GM19324 (cell line): ENCODE results near the gene BTC.
A peak's percentile ranks its signal among the peaks of the same experiment; 100 is the strongest.
"Not testable (repeated sequence)": the region's sequence is repeated elsewhere in the genome, so short reads cannot be mapped to it uniquely, and the experiment has no call there.

Experiments used
- ATAC-seq: cut with Tn5 transposase; IDR thresholded peaks from one replicate; pipeline ENCODE4 v1.9.1; 2021; ENCODE audit warnings: mild to moderate bottlenecking, moderate library complexity; ENCODE audit not compliant: unreplicated experiment, low FRiP score

Gene BTC

DNA sequence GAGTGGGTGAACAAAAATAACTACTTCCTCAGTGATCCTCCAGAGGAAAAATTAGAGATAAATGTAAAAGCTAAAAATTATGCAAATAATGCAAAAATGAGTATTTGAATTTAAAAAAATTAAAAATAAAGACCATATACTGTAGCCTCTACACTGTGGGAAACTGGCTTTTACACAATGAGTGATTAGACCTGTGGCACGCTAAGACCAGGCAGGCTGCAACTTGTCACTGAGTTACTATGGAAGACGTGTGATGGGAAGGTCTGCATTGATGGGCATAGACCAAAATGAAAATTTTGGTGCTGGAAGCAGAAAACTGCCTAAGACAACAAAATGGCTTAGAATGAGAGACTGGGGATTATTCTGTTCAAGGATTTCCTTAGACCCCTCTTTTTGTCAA lies 30.2 kb downstream of the BTC start:
- no peak for ATAC-seq

DNA sequence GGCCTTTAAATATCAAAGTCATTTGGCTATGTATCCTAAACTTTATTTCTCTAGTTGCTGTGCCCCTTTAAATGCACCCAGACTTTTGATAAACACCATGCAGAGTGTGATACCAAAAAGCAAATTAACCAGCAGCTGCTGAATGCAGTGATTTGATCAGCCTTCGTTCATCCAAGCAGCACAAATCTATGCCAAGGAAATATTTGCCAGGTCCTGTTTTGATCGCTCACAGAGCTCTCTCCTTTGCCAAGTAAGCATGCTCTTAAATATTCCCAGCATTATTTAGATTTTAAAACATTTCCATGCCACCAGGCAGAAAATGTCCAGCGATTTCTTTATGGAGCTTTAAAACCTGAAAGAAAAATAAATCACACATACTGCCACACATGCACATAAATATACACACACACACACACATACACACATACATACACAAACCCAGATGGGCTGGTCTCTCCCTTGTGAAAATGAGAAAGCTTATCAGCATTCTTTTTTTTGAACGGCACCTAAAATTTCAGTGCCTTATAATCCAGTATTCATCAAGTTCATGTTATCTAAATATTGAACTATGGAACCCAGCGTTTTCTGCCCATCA lies 35.7 kb downstream of the BTC start:
- no peak for ATAC-seq

DNA sequence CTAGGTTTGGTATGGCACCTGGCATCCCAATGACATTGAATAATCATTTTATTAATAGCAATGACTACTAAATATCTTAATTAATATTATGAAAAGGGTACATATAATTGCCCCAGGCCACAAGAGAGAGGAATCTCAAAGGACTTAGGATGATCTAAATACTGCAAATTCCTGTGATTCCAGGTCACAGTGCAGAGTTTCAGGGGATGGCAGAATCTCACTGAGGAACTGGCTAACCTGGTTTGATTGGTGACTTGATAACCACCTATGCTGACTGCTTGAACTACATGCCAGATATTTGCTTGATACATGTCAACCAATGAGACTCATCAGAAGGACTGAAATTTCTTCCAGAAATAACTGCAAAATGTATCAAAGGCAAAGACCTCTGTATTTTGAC lies 37.2 kb downstream of the BTC start:
- ATAC-seq, result no peak

- no peak for ATAC-seq
Measured at GRCh38 chr4:74755486-74755885, 38.8 kb downstream of the BTC start.

DNA sequence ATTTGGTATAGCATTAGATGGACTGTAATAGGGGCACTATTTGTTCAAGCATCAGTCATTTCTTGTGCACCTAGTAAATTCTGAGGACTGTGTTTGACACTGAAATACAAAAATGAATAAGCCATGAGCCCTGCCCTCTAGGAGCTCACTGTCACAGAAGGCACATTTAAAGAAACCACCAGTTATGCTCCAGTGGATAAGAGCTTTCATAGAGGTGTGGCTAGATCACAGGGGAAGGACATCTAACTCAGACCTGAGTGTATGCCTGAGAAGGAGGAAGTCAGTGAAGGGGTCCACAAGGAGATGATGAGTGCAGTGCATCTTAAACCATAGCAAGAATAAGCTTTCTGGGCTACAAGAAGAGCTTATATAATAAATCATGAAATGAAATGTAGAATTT lies 40.1 kb downstream of the BTC start:
- no peak for ATAC-seq

- ATAC-seq, result no peak
Measured at GRCh38 chr4:74752798-74753197, 41.5 kb downstream of the BTC start.

- ATAC-seq, result no peak
Measured at GRCh38 chr4:74751856-74752255, 42.5 kb downstream of the BTC start.

DNA sequence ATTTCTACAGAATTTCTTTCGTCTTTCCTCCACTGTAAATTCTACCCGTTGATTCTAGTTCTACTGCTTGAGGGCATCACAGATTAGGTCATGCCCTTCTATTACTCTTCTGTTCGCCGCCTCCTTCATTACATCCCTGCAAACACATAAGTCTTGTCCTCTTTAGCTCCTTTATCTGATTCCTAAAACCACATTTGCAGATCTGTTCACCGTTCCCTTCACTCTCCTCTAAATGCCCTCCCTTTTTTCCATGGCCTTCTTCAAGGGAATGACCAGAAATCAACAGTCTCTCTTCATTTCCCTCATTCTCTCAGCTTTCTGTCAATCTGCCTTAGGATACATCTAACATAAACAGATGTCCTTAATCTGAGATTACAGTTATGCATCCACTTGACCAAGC lies 43.1 kb downstream of the BTC start:
- ATAC-seq, result no peak

- ATAC-seq, result no peak
Measured at GRCh38 chr4:74742185-74742584, 52.1 kb downstream of the BTC start.

GRCh38 chr4:74738464-74739143 lies 55.7 kb downstream of the BTC start:
- ATAC-seq, result no peak

DNA sequence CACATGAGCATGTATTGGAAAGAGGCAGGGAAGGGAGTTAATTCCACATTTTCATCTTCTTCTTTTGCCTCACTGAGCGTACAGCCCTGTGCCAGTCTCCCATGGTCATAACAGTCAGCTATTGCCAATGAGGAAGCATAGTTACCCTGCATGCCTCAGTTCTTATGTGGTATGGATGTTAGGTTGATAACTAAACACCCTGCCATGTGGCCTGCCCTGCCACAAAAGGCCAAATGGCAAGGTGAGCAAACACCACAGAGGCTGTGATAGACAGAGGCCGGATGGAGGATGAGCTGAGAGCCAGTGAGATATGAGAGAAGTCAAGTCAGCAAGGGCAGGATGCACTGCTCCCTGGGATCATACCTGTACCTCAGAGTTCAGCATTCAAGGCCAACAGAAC lies 59.3 kb downstream of the BTC start:
- ATAC-seq, result no peak

GRCh38 chr4:74733756-74734155 lies 60.6 kb downstream of the BTC start:
- no peak for ATAC-seq

GRCh38 chr4:74724979-74725378 lies 69.3 kb downstream of the BTC start:
- ATAC-seq, result no peak

DNA sequence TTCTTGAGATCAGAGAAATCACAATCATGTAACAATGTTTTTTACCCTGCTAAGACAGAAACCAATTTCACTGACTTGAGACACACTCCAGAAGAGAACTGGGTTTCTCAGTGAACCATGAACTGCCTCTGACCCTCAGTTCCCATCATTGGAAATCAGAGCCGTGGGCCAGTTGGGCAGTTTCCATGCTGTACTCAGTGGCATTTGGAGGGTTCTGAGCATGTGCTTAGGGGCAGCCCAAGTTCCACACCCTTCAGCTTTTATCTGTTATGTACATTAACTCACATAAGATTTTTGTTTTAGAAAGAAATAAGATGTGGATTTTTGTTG lies 77.9 kb downstream of the BTC start:
- no peak for ATAC-seq

DNA sequence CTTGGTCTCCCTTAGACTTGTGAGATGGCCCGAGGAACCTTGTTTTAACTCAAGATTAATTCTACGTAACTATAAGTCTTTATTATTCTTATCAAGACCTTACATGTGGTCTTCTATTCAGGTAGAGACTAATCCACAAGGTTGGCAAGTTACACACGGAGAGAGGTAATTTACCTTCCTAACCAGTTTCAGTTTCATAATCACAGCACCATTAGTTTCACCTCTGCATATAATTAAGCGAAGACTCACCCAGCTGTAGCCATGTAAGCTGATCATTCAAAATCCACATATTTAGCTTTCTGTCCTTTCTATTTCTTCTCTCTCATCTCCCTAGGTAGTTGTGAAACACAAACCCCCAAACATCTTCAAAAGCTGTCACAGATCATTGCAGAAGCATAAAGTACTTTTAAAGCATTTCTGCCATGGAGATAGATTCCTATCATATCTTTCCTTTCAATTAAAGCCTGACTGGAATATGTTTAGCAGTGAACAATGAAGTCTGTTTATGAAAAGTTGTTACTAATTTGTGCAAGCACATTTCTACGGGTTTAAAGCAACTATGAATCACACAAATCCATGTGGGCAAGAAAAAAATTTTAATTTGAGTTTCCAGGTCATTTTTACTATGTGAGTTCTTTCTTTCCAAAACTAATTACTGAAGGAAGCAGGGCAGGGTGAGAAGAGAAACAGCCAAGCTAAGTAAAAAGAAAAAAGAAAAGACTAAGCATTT lies 78.5 kb downstream of the BTC start:
- ATAC-seq, result peak; percentile 75

GRCh38 chr4:74714611-74715130 lies 79.7 kb downstream of the BTC start:
- no peak for ATAC-seq

GRCh38 chr4:74708135-74708534 lies 86.2 kb downstream of the BTC start:
- ATAC-seq, result not testable (repeated sequence)
